ENCODE results near the gene UQCRC1.

Gene UQCRC1

GRCh38 chr3:48596157-48596556, 13.3 kb downstream of the UQCRC1 start:
- Histone ChIP-seq H3K27ac (ENCODE audit: low read depth, low read length) (peak overlapping the region; percentile 3), H3K4me2 (ENCODE audit: low read length) (no peak overlapping the region), H4K5ac (ENCODE audit: low read length) (no peak overlapping the region), H2BK15ac (replicated peaks; ENCODE audit: low read depth) (no peak overlapping the region), H3K4ac (ENCODE audit: low read depth, low read length) (no peak overlapping the region), H3K79me1 (ENCODE audit: low read length) (no peaks in the 10 kb centered on the region), H3K18ac (ENCODE audit: low read length) (no peak overlapping the region), H2AK5ac (ENCODE audit: low read length) (no peak overlapping the region), H3K27me3 (ENCODE audit: insufficient read depth, low read length, poor library complexity) (no peaks in the 10 kb centered on the region), H3K4me3 (ENCODE audit: low read length) (no peak overlapping the region), H2BK120ac (ENCODE audit: low read depth, low read length) (no peak overlapping the region), H3K79me2 (ENCODE audit: control insufficient read depth, insufficient read depth, low read length) (no peaks in the 10 kb centered on the region), H3K4me1 (ENCODE audit: control insufficient read depth, low read depth, low read length) (peaks cover 9% of the 10 kb centered on the region), H2BK5ac (ENCODE audit: low read length) (no peak overlapping the region), H3K9ac (ENCODE audit: low read length) (no peak overlapping the region), H3K36me3 (ENCODE audit: control insufficient read depth, insufficient read depth, low read length) (peaks cover 21% of the 10 kb centered on the region), H3K23ac (ENCODE audit: low read length) (no peak overlapping the region), H4K8ac (ENCODE audit: low read depth, low read length) (no peak overlapping the region), H3K56ac (ENCODE audit: low read length) (no peak overlapping the region)
- no peak for DNase-seq
- no CpG with 5 or more reads among the region's 5 CpGs for WGBS (ENCODE audit: extremely low coverage, insufficient coverage, low lambda C conversion rate)

- Histone ChIP-seq H3K4ac (ENCODE audit: low read depth, low read length) (no peak overlapping the region), H2BK15ac (replicated peaks; ENCODE audit: low read depth) (no peak overlapping the region), H2BK120ac (ENCODE audit: low read depth, low read length) (no peak overlapping the region), H4K5ac (ENCODE audit: low read length) (no peak overlapping the region), H3K4me1 (ENCODE audit: control insufficient read depth, low read depth, low read length) (peaks cover 9% of the 10 kb centered on the region), H2AK5ac (ENCODE audit: low read length) (no peak overlapping the region), H3K18ac (ENCODE audit: low read length) (no peak overlapping the region), H3K79me2 (ENCODE audit: control insufficient read depth, insufficient read depth, low read length) (no peaks in the 10 kb centered on the region), H3K36me3 (ENCODE audit: control insufficient read depth, insufficient read depth, low read length) (peaks cover 16% of the 10 kb centered on the region), H3K27ac (ENCODE audit: low read depth, low read length) (no peak overlapping the region), H3K4me3 (ENCODE audit: low read length) (no peak overlapping the region), H3K56ac (ENCODE audit: low read length) (no peak overlapping the region), H4K8ac (ENCODE audit: low read depth, low read length) (no peak overlapping the region), H3K9ac (ENCODE audit: low read length) (no peak overlapping the region), H3K79me1 (ENCODE audit: low read length) (no peaks in the 10 kb centered on the region), H2BK5ac (ENCODE audit: low read length) (no peak overlapping the region), H3K27me3 (ENCODE audit: insufficient read depth, low read length, poor library complexity) (no peaks in the 10 kb centered on the region), H3K4me2 (ENCODE audit: low read length) (no peak overlapping the region), H3K23ac (ENCODE audit: low read length) (peak overlapping the region; percentile 45)
- no CpG with 5 or more reads among the region's 10 CpGs for WGBS (ENCODE audit: extremely low coverage, insufficient coverage, low lambda C conversion rate)
- DNase-seq = peak; percentile 86
Measured at GRCh38 chr3:48595526-48596121, 13.8 kb downstream of the UQCRC1 start.

- Histone ChIP-seq H3K4me3 (ENCODE audit: low read length) (no peak within 1 kb of the TSS), H3K27ac (ENCODE audit: low read depth, low read length) (peak within 1 kb of the TSS; percentile 70), H2BK15ac (replicated peaks; ENCODE audit: low read depth) (no peak within 1 kb of the TSS), H3K4me1 (ENCODE audit: control insufficient read depth, low read depth, low read length) (peaks cover 9% of the 10 kb centered on the region), H3K36me3 (ENCODE audit: control insufficient read depth, insufficient read depth, low read length) (peaks cover 11% of the 10 kb centered on the region), H3K56ac (ENCODE audit: low read length) (peak within 1 kb of the TSS; percentile 56), H3K79me2 (ENCODE audit: control insufficient read depth, insufficient read depth, low read length) (no peaks in the 10 kb centered on the region), H2BK5ac (ENCODE audit: low read length) (no peak within 1 kb of the TSS), H3K4ac (ENCODE audit: low read depth, low read length) (no peak within 1 kb of the TSS), H3K23ac (ENCODE audit: low read length) (peak within 1 kb of the TSS; percentile 45), H3K4me2 (ENCODE audit: low read length) (no peak within 1 kb of the TSS), H2BK120ac (ENCODE audit: low read depth, low read length) (no peak within 1 kb of the TSS), H2AK5ac (ENCODE audit: low read length) (no peak within 1 kb of the TSS), H3K79me1 (ENCODE audit: low read length) (no peaks in the 10 kb centered on the region), H3K9ac (ENCODE audit: low read length) (peak within 1 kb of the TSS; percentile 36), H4K8ac (ENCODE audit: low read depth, low read length) (no peak within 1 kb of the TSS), H3K27me3 (ENCODE audit: insufficient read depth, low read length, poor library complexity) (no peaks in the 10 kb centered on the region), H3K18ac (ENCODE audit: low read length) (no peak within 1 kb of the TSS), H4K5ac (ENCODE audit: low read length) (no peak within 1 kb of the TSS)
- WGBS (ENCODE audit: extremely low coverage, insufficient coverage, low lambda C conversion rate) = no CpG with 5 or more reads among the region's 35 CpGs
- no peak for DNase-seq
Measured at GRCh38 chr3:48595075-48595525, 14.3 kb downstream of the UQCRC1 start, which contains the start of gene COL7A1. Gene COL7A1 (minus strand): TSS chr3:48595329. CDS start chr3:48595159, 170 bp downstream.

GRCh38 chr3:48594417-48595049, 14.9 kb downstream of the UQCRC1 start:
- no peak overlapping the region for H3K4ac ChIP-seq (ENCODE audit: low read depth, low read length)
- H3K4me1 ChIP-seq (ENCODE audit: control insufficient read depth, low read depth, low read length) = peaks cover 9% of the 10 kb centered on the region
- no peak overlapping the region for H3K4me3 ChIP-seq (ENCODE audit: low read length)
- H3K23ac ChIP-seq (ENCODE audit: low read length) = no peak overlapping the region
- H3K27me3 ChIP-seq (ENCODE audit: insufficient read depth, low read length, poor library complexity) = no peaks in the 10 kb centered on the region
- H3K56ac ChIP-seq (ENCODE audit: low read length) = peak overlapping the region; percentile 56
- WGBS (ENCODE audit: extremely low coverage, insufficient coverage, low lambda C conversion rate) = no CpG with 5 or more reads among the region's 39 CpGs
- H2BK5ac ChIP-seq (ENCODE audit: low read length) = no peak overlapping the region
- DNase-seq = peak; percentile 26
- no peaks in the 10 kb centered on the region for H3K79me1 ChIP-seq (ENCODE audit: low read length)
- no peak overlapping the region for H2BK15ac ChIP-seq (replicated peaks; ENCODE audit: low read depth)
- H3K18ac ChIP-seq (ENCODE audit: low read length) = no peak overlapping the region
- H2AK5ac ChIP-seq (ENCODE audit: low read length) = no peak overlapping the region
- no peak overlapping the region for H4K5ac ChIP-seq (ENCODE audit: low read length)
- peak overlapping the region; percentile 36 for H3K9ac ChIP-seq (ENCODE audit: low read length)
- no peak overlapping the region for H2BK120ac ChIP-seq (ENCODE audit: low read depth, low read length)
- H3K27ac ChIP-seq (ENCODE audit: low read depth, low read length) = peak overlapping the region; percentile 70
- no peak overlapping the region for H4K8ac ChIP-seq (ENCODE audit: low read depth, low read length)
- peaks cover 5% of the 10 kb centered on the region for H3K36me3 ChIP-seq (ENCODE audit: control insufficient read depth, insufficient read depth, low read length)
- no peaks in the 10 kb centered on the region for H3K79me2 ChIP-seq (ENCODE audit: control insufficient read depth, insufficient read depth, low read length)
- no peak overlapping the region for H3K4me2 ChIP-seq (ENCODE audit: low read length)

GRCh38 chr3:48593337-48593736, 16.1 kb downstream of the UQCRC1 start:
- Histone ChIP-seq H3K36me3 (ENCODE audit: control insufficient read depth, insufficient read depth, low read length) (peaks cover 1% of the 10 kb centered on the region), H3K9ac (ENCODE audit: low read length) (no peak overlapping the region), H4K8ac (ENCODE audit: low read depth, low read length) (no peak overlapping the region), H3K79me2 (ENCODE audit: control insufficient read depth, insufficient read depth, low read length) (no peaks in the 10 kb centered on the region), H3K27me3 (ENCODE audit: insufficient read depth, low read length, poor library complexity) (no peaks in the 10 kb centered on the region), H3K23ac (ENCODE audit: low read length) (no peak overlapping the region), H3K79me1 (ENCODE audit: low read length) (no peaks in the 10 kb centered on the region), H3K18ac (ENCODE audit: low read length) (no peak overlapping the region), H3K27ac (ENCODE audit: low read depth, low read length) (no peak overlapping the region), H2BK5ac (ENCODE audit: low read length) (no peak overlapping the region), H3K56ac (ENCODE audit: low read length) (no peak overlapping the region), H3K4me3 (ENCODE audit: low read length) (no peak overlapping the region), H3K4ac (ENCODE audit: low read depth, low read length) (no peak overlapping the region), H3K4me1 (ENCODE audit: control insufficient read depth, low read depth, low read length) (peaks cover 9% of the 10 kb centered on the region), H2BK15ac (replicated peaks; ENCODE audit: low read depth) (no peak overlapping the region), H2AK5ac (ENCODE audit: low read length) (no peak overlapping the region), H4K5ac (ENCODE audit: low read length) (no peak overlapping the region), H2BK120ac (ENCODE audit: low read depth, low read length) (no peak overlapping the region), H3K4me2 (ENCODE audit: low read length) (no peak overlapping the region)
- DNase-seq = no peak
- no CpG with 5 or more reads among the region's 9 CpGs for WGBS (ENCODE audit: extremely low coverage, insufficient coverage, low lambda C conversion rate)

Measured in mesendoderm (in vitro differentiated cells).